ENCODE data around the gene SHISA5. TPM values are rescaled to one million over a fixed set of nuclear protein-coding genes. Genes with fewer than 3 reads are reported as not detected.
"Not testable (repeated sequence)": the region's sequence is repeated elsewhere in the genome, so short reads cannot be mapped to it uniquely, and the experiment has no call there.

Gene SHISA5
- total RNA-seq, 1 donor from 2014 or later: 92.5 TPM

- Mint-ChIP-seq H3K4me3 (no peak overlapping the region), H3K4me1 (ENCODE audit: low read depth) (no peaks in the 10 kb centered on the region), H3K36me3 (ENCODE audit: low read depth) (peaks cover 12% of the 10 kb centered on the region), H3K9me3 (no peaks in the 10 kb centered on the region), H3K27me3 (ENCODE audit: insufficient read depth) (no peaks in the 10 kb centered on the region), H3K27ac (no peak overlapping the region)
- no peak for DNase-seq (ENCODE audit: low spot score)
- intact Hi-C loops (cut with micrococcal nuclease): no loop called here
Measured at GRCh38 chr3:48486952-48487351, 17.0 kb downstream of the SHISA5 start.

- not testable (repeated sequence) for DNase-seq (ENCODE audit: low spot score)
Measured at GRCh38 chr3:48482822-48483221, 21.2 kb downstream of the SHISA5 start.

GRCh38 chr3:48480891-48481290 is 23.1 kb downstream of the SHISA5 start:
- H3K27ac Mint-ChIP-seq; H3K27me3 Mint-ChIP-seq (ENCODE audit: insufficient read depth); H3K36me3 Mint-ChIP-seq (ENCODE audit: low read depth); DNase-seq (ENCODE audit: low spot score); intact Hi-C loops (cut with micrococcal nuclease); H3K4me3 Mint-ChIP-seq; H3K9me3 Mint-ChIP-seq: not testable (repeated sequence)
- peaks cover 33% of the 10 kb centered on the region for H3K4me1 Mint-ChIP-seq (ENCODE audit: low read depth)

More at GRCh38 chr3:48482822-48483221, 21.2 kb downstream of the SHISA5 start:
- H3K36me3 Mint-ChIP-seq (ENCODE audit: low read depth); H3K4me3 Mint-ChIP-seq; H3K27ac Mint-ChIP-seq; intact Hi-C loops (cut with micrococcal nuclease); H3K9me3 Mint-ChIP-seq; H3K27me3 Mint-ChIP-seq (ENCODE audit: insufficient read depth): not testable (repeated sequence)
- H3K4me1 Mint-ChIP-seq (ENCODE audit: low read depth): peaks cover 23% of the 10 kb centered on the region

- intact Hi-C loops (cut with micrococcal nuclease): loop anchor here (1.0 to 10.0 kb wide), 3 partner anchors 25 to 694 kb away; partner anchors contain the start of genes SHISA5, SLC25A20 and SMARCC1
- H3K27ac Mint-ChIP-seq: peak overlapping the region; percentile 92
- DNase-seq (ENCODE audit: low spot score): peak; percentile 50
- H3K27me3 Mint-ChIP-seq (ENCODE audit: insufficient read depth): no peaks in the 10 kb centered on the region
- H3K9me3 Mint-ChIP-seq: no peaks in the 10 kb centered on the region
- peaks cover 46% of the 10 kb centered on the region for H3K4me1 Mint-ChIP-seq (ENCODE audit: low read depth)
- H3K4me3 Mint-ChIP-seq: peak overlapping the region; percentile 78
- peaks cover 14% of the 10 kb centered on the region for H3K36me3 Mint-ChIP-seq (ENCODE audit: low read depth)
Measured at GRCh38 chr3:48478626-48479555, 25.1 kb downstream of the SHISA5 start.

GRCh38 chr3:48477959-48478520 is 25.9 kb downstream of the SHISA5 start:
- peak overlapping the region; percentile 78 for H3K4me3 Mint-ChIP-seq
- intact Hi-C loops (cut with micrococcal nuclease): loop anchor here (10.0 kb wide), 2 partner anchors 417 to 693 kb away; partner anchors contain the start of genes SLC25A20 and SMARCC1
- peaks cover 54% of the 10 kb centered on the region for H3K4me1 Mint-ChIP-seq (ENCODE audit: low read depth)
- H3K9me3 Mint-ChIP-seq: no peaks in the 10 kb centered on the region
- peak overlapping the region; percentile 92 for H3K27ac Mint-ChIP-seq
- DNase-seq (ENCODE audit: low spot score): no peak
- H3K27me3 Mint-ChIP-seq (ENCODE audit: insufficient read depth): no peaks in the 10 kb centered on the region
- H3K36me3 Mint-ChIP-seq (ENCODE audit: low read depth): peaks cover 14% of the 10 kb centered on the region

- Mint-ChIP-seq H3K27me3 (ENCODE audit: insufficient read depth) (no peaks in the 10 kb centered on the region), H3K36me3 (ENCODE audit: low read depth) (peaks cover 18% of the 10 kb centered on the region), H3K4me1 (ENCODE audit: low read depth) (peaks cover 60% of the 10 kb centered on the region), H3K27ac (peak overlapping the region; percentile 92), H3K9me3 (no peaks in the 10 kb centered on the region), H3K4me3 (peak overlapping the region; percentile 78)
- intact Hi-C loops (cut with micrococcal nuclease): loop anchor here (10.0 kb wide), 2 partner anchors 418 to 692 kb away; partner anchors contain the start of genes SLC25A20 and SMARCC1
- DNase-seq (ENCODE audit: low spot score): no peak
Measured at GRCh38 chr3:48476426-48477053, 27.4 kb downstream of the SHISA5 start.

GRCh38 chr3:48475188-48475587 is 28.8 kb downstream of the SHISA5 start:
- H3K4me3 Mint-ChIP-seq: no peak overlapping the region
- H3K36me3 Mint-ChIP-seq (ENCODE audit: low read depth): peaks cover 18% of the 10 kb centered on the region
- no peak for DNase-seq (ENCODE audit: low spot score)
- H3K9me3 Mint-ChIP-seq: no peaks in the 10 kb centered on the region
- no peaks in the 10 kb centered on the region for H3K27me3 Mint-ChIP-seq (ENCODE audit: insufficient read depth)
- H3K27ac Mint-ChIP-seq: peak overlapping the region; percentile 82
- intact Hi-C loops (cut with micrococcal nuclease): loop anchor here (10.0 kb wide), 2 partner anchors 420 to 690 kb away; partner anchors contain the start of genes SLC25A20 and SMARCC1
- peaks cover 61% of the 10 kb centered on the region for H3K4me1 Mint-ChIP-seq (ENCODE audit: low read depth)

- H3K27me3 Mint-ChIP-seq (ENCODE audit: insufficient read depth): no peaks in the 10 kb centered on the region
- H3K4me1 Mint-ChIP-seq (ENCODE audit: low read depth): peaks cover 63% of the 10 kb centered on the region
- DNase-seq (ENCODE audit: low spot score): no peak
- peak overlapping the region; percentile 51 for H3K4me3 Mint-ChIP-seq
- H3K27ac Mint-ChIP-seq: peak overlapping the region; percentile 82
- peaks cover 21% of the 10 kb centered on the region for H3K36me3 Mint-ChIP-seq (ENCODE audit: low read depth)
- intact Hi-C loops (cut with micrococcal nuclease): loop anchor here (5.0 to 10.0 kb wide), 3 partner anchors 37 to 690 kb away; partner anchors contain the start of genes SLC25A20 and SMARCC1
- no peaks in the 10 kb centered on the region for H3K9me3 Mint-ChIP-seq
Measured at GRCh38 chr3:48474619-48475018, 29.4 kb downstream of the SHISA5 start.

GRCh38 chr3:48474031-48474430 is 29.9 kb downstream of the SHISA5 start:
- intact Hi-C loops (cut with micrococcal nuclease): loop anchor here (5.0 to 10.0 kb wide), 3 partner anchors 37 to 689 kb away; partner anchors contain the start of genes SLC25A20 and SMARCC1
- H3K27me3 Mint-ChIP-seq (ENCODE audit: insufficient read depth); DNase-seq (ENCODE audit: low spot score); H3K4me3 Mint-ChIP-seq; H3K9me3 Mint-ChIP-seq: not testable (repeated sequence)
- H3K27ac Mint-ChIP-seq: peak overlapping the region; percentile 95
- peaks cover 64% of the 10 kb centered on the region for H3K4me1 Mint-ChIP-seq (ENCODE audit: low read depth)
- peaks cover 24% of the 10 kb centered on the region for H3K36me3 Mint-ChIP-seq (ENCODE audit: low read depth)

GRCh38 chr3:48473617-48473952 is 30.4 kb downstream of the SHISA5 start:
- Mint-ChIP-seq H3K4me3 (peak overlapping the region; percentile 82), H3K27ac (peak overlapping the region; percentile 95), H3K27me3 (ENCODE audit: insufficient read depth) (no peaks in the 10 kb centered on the region), H3K36me3 (ENCODE audit: low read depth) (peaks cover 29% of the 10 kb centered on the region), H3K4me1 (ENCODE audit: low read depth) (peaks cover 64% of the 10 kb centered on the region), H3K9me3 (no peaks in the 10 kb centered on the region)
- intact Hi-C loops (cut with micrococcal nuclease): loop anchor here (1.0 to 10.0 kb wide), 9 partner anchors 8 to 689 kb away; partner anchors contain the start of genes ATRIP, SHISA5, SLC25A20 and SLC26A6
- DNase-seq (ENCODE audit: low spot score): no peak

- peak overlapping the region; percentile 82 for H3K4me3 Mint-ChIP-seq
- peaks cover 64% of the 10 kb centered on the region for H3K4me1 Mint-ChIP-seq (ENCODE audit: low read depth)
- no peaks in the 10 kb centered on the region for H3K9me3 Mint-ChIP-seq
- peaks cover 30% of the 10 kb centered on the region for H3K36me3 Mint-ChIP-seq (ENCODE audit: low read depth)
- H3K27me3 Mint-ChIP-seq (ENCODE audit: insufficient read depth): no peaks in the 10 kb centered on the region
- peak; percentile 94 for DNase-seq (ENCODE audit: low spot score)
- H3K27ac Mint-ChIP-seq: peak overlapping the region; percentile 95
- intact Hi-C loops (cut with micrococcal nuclease): loop anchor here (1.0 to 10.0 kb wide), 9 partner anchors 8 to 688 kb away; partner anchors contain the start of genes ATRIP, SHISA5, SLC25A20 and SLC26A6
Measured at GRCh38 chr3:48472923-48473616, 30.9 kb downstream of the SHISA5 start.

GRCh38 chr3:48472673-48472922 is 31.4 kb downstream of the SHISA5 start:
- intact Hi-C loops (cut with micrococcal nuclease): loop anchor here (5.0 to 10.0 kb wide), 3 partner anchors 35 to 688 kb away; partner anchors contain the start of genes SLC25A20 and SMARCC1
- H3K4me3 Mint-ChIP-seq: peak overlapping the region; percentile 82
- no peaks in the 10 kb centered on the region for H3K27me3 Mint-ChIP-seq (ENCODE audit: insufficient read depth)
- peak overlapping the region; percentile 95 for H3K27ac Mint-ChIP-seq
- H3K4me1 Mint-ChIP-seq (ENCODE audit: low read depth): peaks cover 64% of the 10 kb centered on the region
- no peaks in the 10 kb centered on the region for H3K9me3 Mint-ChIP-seq
- H3K36me3 Mint-ChIP-seq (ENCODE audit: low read depth): peaks cover 31% of the 10 kb centered on the region
- DNase-seq (ENCODE audit: low spot score): no peak

All from activated T-helper 1 cell treated with anti-CD3 and anti-CD28 coated beads, Interleukin-12 subunit alpha, Interleukin-12 subunit beta, Interleukin-2, Interleukin-4 antibody, amounts not matched to agents 30 ng/mL and 10 ng/mL and 1 ng/mL, durations not matched to agents 14 hours and 24 hours and 36 hours (primary cell).